Measurements from ENCODE around the gene ANXA7. TPM values are rescaled to one million over a fixed set of nuclear protein-coding genes. Genes with fewer than 3 reads are reported as not detected.

The ANXA7 gene
- total RNA-seq, 1 experiment from 2014 or later: 67.8 TPM

GRCh38 chr10:73338801-73339368 lies 75.0 kb downstream of the ANXA7 start (continued):
- no peak for TF ChIP-seq AR (CRISPR knock-in tag; IDR thresholded peaks at IDR 0.05)
- no peak for TF ChIP-seq PREB (CRISPR knock-in tag; IDR thresholded peaks at IDR 0.05; ENCODE audit: borderline replicate concordance)
- TF ChIP-seq SMAD3 (CRISPR knock-in tag; IDR thresholded peaks at IDR 0.05; ENCODE audit: borderline replicate concordance): no peak
- no peak for TF ChIP-seq GABPB1 (CRISPR knock-in tag; IDR thresholded peaks at IDR 0.05)
- TF ChIP-seq ZNF423 (CRISPR knock-in tag; IDR thresholded peaks at IDR 0.05): no peak
- no peak for TF ChIP-seq FOXJ3 (CRISPR knock-in tag; IDR thresholded peaks at IDR 0.05; ENCODE audit: borderline replicate concordance)
- TF ChIP-seq IRF2 (CRISPR knock-in tag; IDR thresholded peaks at IDR 0.05; ENCODE audit: borderline replicate concordance, low read depth): no peak
- no peak for TF ChIP-seq ZSCAN18 (CRISPR knock-in tag; IDR thresholded peaks at IDR 0.05)

- DNase-seq (ENCODE audit: low spot score) (no peak), ATAC-seq (no peak)
- no peaks in the 10 kb centered on the region for H3K9me3 Mint-ChIP-seq
- ChIA-PET CTCF (no interaction called here), POLR2A (no interaction called here)
- peaks cover 5% of the 10 kb centered on the region; the same call in 1 of the 2 replicates for H3K4me1 Mint-ChIP-seq
- H3K36me3 Mint-ChIP-seq: no peaks in the 10 kb centered on the region
- H3K27me3 Mint-ChIP-seq (ENCODE audit: low read depth): no peaks in the 10 kb centered on the region
- no peak overlapping the region for H3K27ac Mint-ChIP-seq
- H3K4me3 Mint-ChIP-seq: no peak overlapping the region
- TF ChIP-seq ZNF317 (CRISPR knock-in tag; IDR thresholded peaks at IDR 0.05; ENCODE audit: borderline replicate concordance, low read depth) (no peak), CDX4 (CRISPR knock-in tag; IDR thresholded peaks at IDR 0.05; ENCODE audit: borderline replicate concordance) (no peak), ELF4 (CRISPR knock-in tag; IDR thresholded peaks at IDR 0.05; ENCODE audit: low read depth) (no peak), ZNF425 (CRISPR knock-in tag; conservative IDR thresholded peaks at IDR 0.05) (no peak), FOXP1 (CRISPR knock-in tag; IDR thresholded peaks at IDR 0.05; ENCODE audit: borderline replicate concordance) (no peak), ATF2 (CRISPR knock-in tag; IDR thresholded peaks at IDR 0.05; ENCODE audit: borderline replicate concordance, low read depth) (no peak), TP53 (CRISPR knock-in tag; IDR thresholded peaks at IDR 0.05) (no peak), KAT7 (CRISPR knock-in tag; IDR thresholded peaks at IDR 0.05; ENCODE audit: borderline replicate concordance) (no peak), ZNF263 (CRISPR knock-in tag; IDR thresholded peaks at IDR 0.05; ENCODE audit: low read depth) (no peak), MXD4 (CRISPR knock-in tag; IDR thresholded peaks at IDR 0.05; ENCODE audit: borderline replicate concordance) (no peak), ZNF281 (CRISPR knock-in tag; IDR thresholded peaks at IDR 0.05) (no peak), PREB (CRISPR knock-in tag; IDR thresholded peaks at IDR 0.05; ENCODE audit: borderline replicate concordance) (no peak)
Observed at GRCh38 chr10:73333202-73333601, 80.7 kb downstream of the ANXA7 start.

Measured in WTC11 (cell line).